Measurements from ENCODE around the gene APBB1IP.

The APBB1IP gene

GRCh38 chr10:26440088-26440470 lies 1.9 kb downstream of the APBB1IP start:
- Histone ChIP-seq H2AFZ (no peak overlapping the region), H3K9ac (no peak overlapping the region), H3K4me3 (ENCODE audit: low read depth, low read length) (no peak overlapping the region), H3K36me3 (ENCODE audit: control insufficient read depth, insufficient read depth, low read length) (no peaks in the 10 kb centered on the region), H3K9me3 (ENCODE audit: control insufficient read depth, low read length) (no peaks in the 10 kb centered on the region), H3K27ac (no peak overlapping the region), H3K79me2 (no peaks in the 10 kb centered on the region), H3K4me2 (ENCODE audit: low read length) (no peak overlapping the region), H3K27me3 (ENCODE audit: control insufficient read depth, insufficient read depth, low read length) (peaks cover 3% of the 10 kb centered on the region), H3K4me1 (no peaks in the 10 kb centered on the region)
- TF ChIP-seq, protein P1, sequence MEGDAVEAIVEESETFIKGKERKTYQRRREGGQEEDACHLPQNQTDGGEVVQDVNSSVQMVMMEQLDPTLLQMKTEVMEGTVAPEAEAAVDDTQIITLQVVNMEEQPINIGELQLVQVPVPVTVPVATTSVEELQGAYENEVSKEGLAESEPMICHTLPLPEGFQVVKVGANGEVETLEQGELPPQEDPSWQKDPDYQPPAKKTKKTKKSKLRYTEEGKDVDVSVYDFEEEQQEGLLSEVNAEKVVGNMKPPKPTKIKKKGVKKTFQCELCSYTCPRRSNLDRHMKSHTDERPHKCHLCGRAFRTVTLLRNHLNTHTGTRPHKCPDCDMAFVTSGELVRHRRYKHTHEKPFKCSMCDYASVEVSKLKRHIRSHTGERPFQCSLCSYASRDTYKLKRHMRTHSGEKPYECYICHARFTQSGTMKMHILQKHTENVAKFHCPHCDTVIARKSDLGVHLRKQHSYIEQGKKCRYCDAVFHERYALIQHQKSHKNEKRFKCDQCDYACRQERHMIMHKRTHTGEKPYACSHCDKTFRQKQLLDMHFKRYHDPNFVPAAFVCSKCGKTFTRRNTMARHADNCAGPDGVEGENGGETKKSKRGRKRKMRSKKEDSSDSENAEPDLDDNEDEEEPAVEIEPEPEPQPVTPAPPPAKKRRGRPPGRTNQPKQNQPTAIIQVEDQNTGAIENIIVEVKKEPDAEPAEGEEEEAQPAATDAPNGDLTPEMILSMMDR (IDR thresholded peaks at IDR 0.05), result no peak

- Histone ChIP-seq H3K9ac (no peak overlapping the region), H3K4me1 (no peaks in the 10 kb centered on the region), H3K36me3 (ENCODE audit: control insufficient read depth, insufficient read depth, low read length) (no peaks in the 10 kb centered on the region), H3K9me3 (ENCODE audit: control insufficient read depth, low read length) (no peaks in the 10 kb centered on the region), H3K4me3 (ENCODE audit: low read depth, low read length) (no peak overlapping the region), H3K27ac (no peak overlapping the region), H3K79me2 (no peaks in the 10 kb centered on the region), H3K27me3 (ENCODE audit: control insufficient read depth, insufficient read depth, low read length) (peaks cover 3% of the 10 kb centered on the region), H2AFZ (no peak overlapping the region), H3K4me2 (ENCODE audit: low read length) (no peak overlapping the region)
- TF ChIP-seq, protein P1 (IDR thresholded peaks at IDR 0.05), result no peak
Measured at GRCh38 chr10:26441491-26442214, 3.5 kb downstream of the APBB1IP start.

GRCh38 chr10:26445411-26446031 lies 7.4 kb downstream of the APBB1IP start:
- no peak overlapping the region for H3K27ac ChIP-seq
- H3K4me2 ChIP-seq (ENCODE audit: low read length), result no peak overlapping the region
- TF ChIP-seq, protein P1 (IDR thresholded peaks at IDR 0.05), result no peak
- H3K79me2 ChIP-seq, result no peaks in the 10 kb centered on the region
- H3K27me3 ChIP-seq (ENCODE audit: control insufficient read depth, insufficient read depth, low read length), result no peaks in the 10 kb centered on the region
- H2AFZ ChIP-seq, result no peak overlapping the region
- no peaks in the 10 kb centered on the region for H3K36me3 ChIP-seq (ENCODE audit: control insufficient read depth, insufficient read depth, low read length)
- no peak overlapping the region for H3K9ac ChIP-seq
- no peaks in the 10 kb centered on the region for H3K9me3 ChIP-seq (ENCODE audit: control insufficient read depth, low read length)
- no peak overlapping the region for H3K4me3 ChIP-seq (ENCODE audit: low read depth, low read length)
- no peaks in the 10 kb centered on the region for H3K4me1 ChIP-seq

- H3K27ac ChIP-seq, result no peak overlapping the region
- H3K4me2 ChIP-seq (ENCODE audit: low read length), result no peak overlapping the region
- TF ChIP-seq, protein P1 (IDR thresholded peaks at IDR 0.05), result no peak
- no peaks in the 10 kb centered on the region for H3K36me3 ChIP-seq (ENCODE audit: control insufficient read depth, insufficient read depth, low read length)
- no peaks in the 10 kb centered on the region for H3K4me1 ChIP-seq
- H3K9ac ChIP-seq, result no peak overlapping the region
- H2AFZ ChIP-seq, result no peak overlapping the region
- no peaks in the 10 kb centered on the region for H3K9me3 ChIP-seq (ENCODE audit: control insufficient read depth, low read length)
- H3K27me3 ChIP-seq (ENCODE audit: control insufficient read depth, insufficient read depth, low read length), result no peaks in the 10 kb centered on the region
- H3K79me2 ChIP-seq, result no peaks in the 10 kb centered on the region
- no peak overlapping the region for H3K4me3 ChIP-seq (ENCODE audit: low read depth, low read length)
Measured at GRCh38 chr10:26446258-26446657, 8.1 kb downstream of the APBB1IP start.

GRCh38 chr10:26448292-26448691 lies 10.2 kb downstream of the APBB1IP start:
- no peak overlapping the region for H3K9ac ChIP-seq
- TF ChIP-seq, protein P1 (IDR thresholded peaks at IDR 0.05), result no peak
- H2AFZ ChIP-seq, result no peak overlapping the region
- H3K36me3 ChIP-seq (ENCODE audit: control insufficient read depth, insufficient read depth, low read length), result no peaks in the 10 kb centered on the region
- no peak overlapping the region for H3K27ac ChIP-seq
- no peaks in the 10 kb centered on the region for H3K9me3 ChIP-seq (ENCODE audit: control insufficient read depth, low read length)
- H3K79me2 ChIP-seq, result no peaks in the 10 kb centered on the region
- no peak overlapping the region for H3K4me3 ChIP-seq (ENCODE audit: low read depth, low read length)
- H3K4me2 ChIP-seq (ENCODE audit: low read length), result no peak overlapping the region
- H3K4me1 ChIP-seq, result no peaks in the 10 kb centered on the region
- H3K27me3 ChIP-seq (ENCODE audit: control insufficient read depth, insufficient read depth, low read length), result no peaks in the 10 kb centered on the region
